Glomerular endothelial cell (primary cell): ENCODE data around the gene MYO1A. TPM values are rescaled to one million over a fixed set of nuclear protein-coding genes. Genes with fewer than 3 reads are reported as not detected.
"Not testable (repeated sequence)": the region's sequence is repeated elsewhere in the genome, so short reads cannot be mapped to it uniquely, and the experiment has no call there.

Experiments
- DNase-seq: peaks from one replicate; pipeline ENCODE4 v3.0.0-alpha.2; 2011; ENCODE audit warnings: low read depth, low spot score; ENCODE audit errors: extremely low read depth
- total RNA-seq: library from RNA; depleted of rRNA; stranded (reverse); fragments of >200 nt; gene quantifications from 2 replicates; pipeline ENCODE4 v1.2.3, GENCODE V29; 2015

The MYO1A gene
- total RNA-seq, 1 donor from 2014 or later, result not detected

DNA sequence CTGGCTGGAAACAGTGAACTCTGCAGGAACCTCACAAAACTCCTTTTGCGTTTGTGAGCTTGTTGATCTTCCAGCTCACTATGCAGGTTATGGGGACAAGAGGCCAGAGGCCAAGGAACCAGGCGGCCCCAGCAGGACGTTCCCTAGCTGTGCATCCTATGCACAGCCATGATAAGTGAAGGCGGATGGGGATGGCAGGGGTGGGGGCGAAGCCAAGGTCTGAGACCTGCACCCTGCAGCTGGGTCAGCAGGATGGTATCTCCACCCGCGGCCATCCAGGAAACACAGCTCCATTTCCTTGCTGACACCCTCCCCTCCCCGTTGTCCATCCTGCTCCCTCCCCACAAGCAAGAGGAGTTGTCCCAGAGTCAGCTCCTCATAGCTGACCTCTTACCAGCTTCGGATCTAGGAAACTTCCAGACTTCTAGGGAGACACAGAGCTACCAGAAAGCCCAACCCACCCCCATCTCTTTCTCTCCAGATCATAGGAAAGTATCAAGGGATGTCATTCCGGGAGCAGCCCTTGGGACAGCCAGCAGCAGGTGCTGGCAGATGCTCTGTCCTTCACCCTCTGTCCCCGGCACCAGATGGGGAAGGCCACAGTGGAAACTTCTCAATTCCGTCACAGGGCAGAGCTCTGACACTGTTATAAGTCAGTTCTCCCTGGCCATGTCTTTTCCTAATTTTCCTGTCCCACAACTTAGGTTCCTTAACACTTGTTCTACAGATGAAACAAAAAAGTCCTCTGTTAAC is 53.0 kb downstream of the MYO1A start:
- no peak for DNase-seq

DNA sequence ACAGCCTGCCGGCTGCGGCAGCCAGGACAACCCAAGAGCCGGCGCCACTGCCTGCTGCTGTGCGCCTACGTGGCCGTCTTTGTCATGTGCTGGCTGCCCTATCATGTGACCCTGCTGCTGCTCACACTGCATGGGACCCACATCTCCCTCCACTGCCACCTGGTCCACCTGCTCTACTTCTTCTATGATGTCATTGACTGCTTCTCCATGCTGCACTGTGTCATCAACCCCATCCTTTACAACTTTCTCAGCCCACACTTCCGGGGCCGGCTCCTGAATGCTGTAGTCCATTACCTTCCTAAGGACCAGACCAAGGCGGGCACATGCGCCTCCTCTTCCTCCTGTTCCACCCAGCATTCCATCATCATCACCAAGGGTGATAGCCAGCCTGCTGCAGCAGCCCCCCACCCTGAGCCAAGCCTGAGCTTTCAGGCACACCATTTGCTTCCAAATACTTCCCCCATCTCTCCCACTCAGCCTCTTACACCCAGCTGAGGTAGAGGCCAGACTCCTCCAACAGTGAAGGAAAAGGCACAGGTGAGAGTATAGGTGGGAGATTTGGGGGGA is 53.9 kb downstream of the MYO1A start:
- no peak for DNase-seq

DNA sequence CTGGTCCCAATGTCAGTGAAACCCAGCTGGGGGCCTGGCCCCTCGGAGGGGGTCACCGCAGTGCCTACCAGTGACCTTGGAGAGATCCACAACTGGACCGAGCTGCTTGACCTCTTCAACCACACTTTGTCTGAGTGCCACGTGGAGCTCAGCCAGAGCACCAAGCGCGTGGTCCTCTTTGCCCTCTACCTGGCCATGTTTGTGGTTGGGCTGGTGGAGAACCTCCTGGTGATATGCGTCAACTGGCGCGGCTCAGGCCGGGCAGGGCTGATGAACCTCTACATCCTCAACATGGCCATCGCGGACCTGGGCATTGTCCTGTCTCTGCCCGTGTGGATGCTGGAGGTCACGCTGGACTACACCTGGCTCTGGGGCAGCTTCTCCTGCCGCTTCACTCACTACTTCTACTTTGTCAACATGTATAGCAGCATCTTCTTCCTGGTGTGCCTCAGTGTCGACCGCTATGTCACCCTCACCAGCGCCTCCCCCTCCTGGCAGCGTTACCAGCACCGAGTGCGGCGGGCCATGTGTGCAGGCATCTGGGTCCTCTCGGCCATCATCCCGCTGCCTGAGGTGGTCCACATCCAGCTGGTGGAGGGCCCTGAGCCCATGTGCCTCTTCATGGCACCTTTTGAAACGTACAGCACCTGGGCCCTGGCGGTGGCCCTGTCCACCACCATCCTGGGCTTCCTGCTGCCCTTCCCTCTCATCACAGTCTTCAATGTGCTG is 54.6 kb downstream of the MYO1A start:
- DNase-seq, result no peak

DNA sequence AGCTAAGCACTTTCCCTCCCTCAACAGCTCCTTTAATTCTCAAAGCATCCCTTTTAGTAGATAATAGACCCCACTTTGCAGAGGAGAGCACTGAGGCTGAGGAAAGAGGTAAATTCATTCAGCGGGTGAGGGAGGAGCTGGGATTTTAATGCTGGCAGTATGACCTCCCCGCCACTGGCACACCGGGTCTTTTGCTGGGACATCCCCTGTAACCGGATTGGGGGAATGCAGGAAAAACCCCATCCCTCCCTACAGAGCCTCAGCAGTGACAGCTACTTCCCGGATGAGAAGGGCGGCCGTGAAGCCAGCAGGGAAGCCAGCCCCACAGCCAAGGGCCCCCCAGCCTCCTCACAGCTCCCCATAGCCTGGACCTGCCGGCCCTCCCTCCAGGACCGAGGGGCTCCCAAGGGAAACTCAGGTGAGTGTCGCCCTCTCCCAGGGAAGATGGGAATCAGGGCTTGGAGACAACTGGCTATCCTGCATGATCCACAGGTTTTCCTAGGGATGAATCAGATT is 55.6 kb downstream of the MYO1A start:
- no peak for DNase-seq

DNA sequence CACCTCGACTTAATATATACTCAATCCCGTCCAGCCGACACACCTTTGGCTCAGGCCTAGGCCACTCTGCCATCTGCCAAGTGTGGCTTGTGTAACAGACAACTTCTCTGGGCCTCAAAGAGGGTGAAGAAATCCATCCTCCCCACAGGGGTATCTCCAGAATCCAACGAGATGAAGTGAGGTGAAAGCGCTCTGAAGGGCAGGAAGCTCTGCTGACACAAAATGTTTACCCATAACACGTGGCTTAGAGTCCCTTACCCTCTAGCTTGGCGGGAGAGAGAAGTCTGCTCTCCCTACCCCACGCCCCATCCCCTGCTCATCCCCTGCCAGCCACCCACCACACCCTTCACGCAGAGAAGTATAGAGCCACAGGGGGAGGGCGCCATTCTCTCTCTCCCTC is 56.6 kb downstream of the MYO1A start:
- no peak for DNase-seq

DNA sequence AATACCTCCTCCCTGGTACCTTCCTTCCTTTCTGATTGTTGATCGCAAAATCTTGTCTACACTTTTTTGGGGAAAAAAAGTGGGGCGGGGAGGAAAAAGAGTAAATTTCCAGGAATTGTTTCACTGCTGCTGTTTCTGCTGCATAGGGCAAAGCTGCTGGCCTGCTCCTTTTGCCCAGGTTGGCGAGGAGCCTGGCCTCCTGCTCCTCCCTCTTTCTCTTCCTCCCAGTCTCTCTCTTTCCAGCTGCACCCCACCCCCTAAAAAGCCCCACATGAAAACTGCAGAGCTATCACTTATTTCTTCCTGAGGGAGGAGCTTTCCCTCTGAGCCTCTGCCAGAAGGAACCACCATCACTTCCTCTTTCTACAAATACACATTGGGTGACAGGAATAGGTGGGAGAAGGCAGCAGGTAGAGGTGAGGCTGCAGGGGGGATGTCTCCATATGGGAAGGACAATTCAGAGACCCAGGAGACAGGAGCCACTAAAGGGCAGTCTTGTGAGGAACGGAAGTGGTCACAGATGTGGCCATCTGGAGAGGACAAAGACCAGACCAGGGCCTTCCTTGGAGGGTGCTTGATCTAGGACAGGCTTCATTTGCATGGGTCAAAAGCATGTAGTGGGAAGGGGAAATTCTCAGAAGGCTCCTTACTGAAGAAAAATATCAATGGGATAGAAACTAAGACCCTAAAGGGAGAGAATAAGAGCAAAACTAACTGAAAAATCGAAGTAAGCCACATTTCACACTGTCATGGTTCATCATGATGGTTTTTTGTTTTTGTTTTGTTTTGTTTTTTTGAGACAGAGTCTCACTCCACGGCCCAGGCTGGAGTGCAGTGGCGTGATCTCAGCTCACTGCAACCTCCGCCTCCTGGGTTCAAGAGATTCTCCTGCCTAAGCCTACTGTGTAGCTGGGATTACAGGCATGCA is 58.3 kb downstream of the MYO1A start:
- no peak for DNase-seq

DNA sequence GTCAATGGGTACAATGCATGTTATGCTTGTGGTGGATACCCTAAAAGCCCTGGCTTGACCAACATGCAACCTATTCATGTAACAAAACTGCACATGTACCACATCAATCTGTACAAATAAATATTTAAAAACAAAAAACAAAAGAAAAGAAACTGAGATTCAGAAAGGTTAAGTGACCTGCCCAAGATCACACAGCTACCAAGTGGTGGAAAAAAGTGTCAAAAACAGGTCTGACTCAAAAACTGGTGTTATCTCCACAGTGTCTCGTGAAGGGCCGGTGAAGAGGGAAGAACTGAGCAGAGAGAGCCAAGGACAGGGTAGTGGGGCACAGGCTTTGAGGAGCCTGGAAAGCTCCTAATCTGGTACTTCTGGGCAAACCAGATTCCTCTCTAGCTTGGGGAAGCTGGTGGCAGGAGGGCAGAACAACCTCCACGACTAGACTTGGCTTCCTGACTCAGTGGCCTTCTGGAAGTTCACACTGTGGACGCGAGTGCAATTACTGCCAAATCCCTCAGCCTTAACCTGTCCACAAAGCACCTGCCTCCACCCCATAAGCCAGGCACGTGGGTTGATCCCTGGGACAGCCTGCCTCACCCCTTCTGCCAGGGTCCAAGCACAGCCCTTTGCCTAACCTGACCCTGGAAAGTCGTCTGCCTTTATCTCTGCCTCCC is 59.1 kb downstream of the MYO1A start:
- DNase-seq, result no peak

DNA sequence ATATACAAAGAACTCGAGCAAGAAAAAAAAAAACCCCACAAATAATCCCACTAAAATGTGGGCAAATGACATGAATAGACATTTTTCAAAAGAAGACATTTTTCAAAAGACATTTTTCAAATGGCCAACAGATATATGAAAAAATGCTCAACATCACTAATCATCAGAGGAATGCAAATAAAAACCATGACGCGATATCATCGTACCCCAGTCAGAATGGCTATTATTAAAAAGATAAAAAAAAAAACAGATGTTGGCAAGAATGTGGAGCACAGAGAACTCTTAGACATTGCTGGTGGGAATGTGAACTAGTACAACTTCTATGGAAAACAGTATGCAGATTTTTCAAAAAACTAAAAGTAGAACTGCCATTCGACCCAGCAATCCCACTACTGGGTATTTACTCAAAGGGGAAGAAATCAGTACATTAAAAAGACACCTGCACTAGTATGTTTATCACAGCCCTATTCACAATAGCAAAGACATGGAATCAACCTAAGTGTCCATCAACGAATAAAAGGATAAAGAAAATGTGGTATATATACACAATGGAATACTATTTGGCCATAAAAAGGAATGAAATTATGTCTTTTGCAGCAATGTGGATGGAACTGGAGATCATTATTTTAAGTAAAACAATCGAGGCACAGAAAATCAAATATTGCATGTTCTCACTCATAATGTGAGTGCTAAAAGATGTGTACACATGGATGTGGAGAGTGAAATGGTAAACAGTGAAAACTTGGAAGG is 59.9 kb downstream of the MYO1A start:
- DNase-seq, result no peak

DNA sequence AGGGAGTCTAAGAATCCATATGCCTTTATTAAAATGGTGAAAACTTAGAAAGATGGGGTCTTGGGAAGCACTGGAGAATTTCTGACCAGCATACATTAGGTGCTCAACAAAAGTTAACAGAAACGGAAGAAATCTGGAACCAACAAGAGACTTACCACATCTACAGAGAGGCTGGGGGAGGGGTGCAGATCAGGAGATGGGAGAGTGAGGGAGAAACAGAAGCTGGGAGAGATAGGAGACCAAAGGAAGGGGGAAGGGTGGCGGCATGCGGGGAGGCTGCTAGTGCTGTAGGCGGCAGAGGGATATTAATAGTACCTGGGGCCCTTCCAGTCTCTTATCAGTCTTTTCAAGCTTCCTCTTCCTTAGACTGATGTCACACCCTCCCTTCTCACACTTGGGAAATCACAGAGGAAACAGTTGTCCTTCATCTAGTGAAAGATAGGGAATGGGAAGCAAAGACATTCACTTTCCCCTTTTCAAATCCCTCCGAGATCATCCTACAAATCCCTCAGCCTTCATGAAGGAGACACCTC is 61.7 kb downstream of the MYO1A start:
- peak; percentile 16 for DNase-seq

DNA sequence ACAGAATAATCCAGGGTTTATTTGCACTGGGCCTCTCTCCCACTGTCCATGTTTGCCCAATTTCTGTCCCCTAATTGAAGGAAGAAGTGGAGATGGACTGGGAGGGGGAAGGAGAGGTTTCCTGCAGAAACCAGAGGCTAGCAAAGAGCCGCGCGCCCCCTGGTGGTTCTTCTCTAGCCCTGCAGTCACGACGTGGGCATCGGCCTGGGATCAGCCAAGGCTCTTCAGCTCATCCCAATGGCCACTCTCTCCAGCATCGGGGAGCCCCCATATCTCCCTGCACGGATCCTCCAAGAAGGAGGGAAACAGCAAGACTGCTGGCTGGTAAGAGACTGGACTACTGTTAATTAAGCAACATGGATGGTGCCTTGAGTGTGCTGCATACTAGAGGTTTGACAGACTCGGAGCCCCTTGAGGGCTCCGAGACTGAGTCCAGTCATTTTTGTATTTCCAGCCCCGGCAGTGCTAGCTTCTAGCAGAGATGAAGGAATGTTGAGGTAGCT is 62.3 kb downstream of the MYO1A start:
- DNase-seq, result peak; percentile 31

DNA sequence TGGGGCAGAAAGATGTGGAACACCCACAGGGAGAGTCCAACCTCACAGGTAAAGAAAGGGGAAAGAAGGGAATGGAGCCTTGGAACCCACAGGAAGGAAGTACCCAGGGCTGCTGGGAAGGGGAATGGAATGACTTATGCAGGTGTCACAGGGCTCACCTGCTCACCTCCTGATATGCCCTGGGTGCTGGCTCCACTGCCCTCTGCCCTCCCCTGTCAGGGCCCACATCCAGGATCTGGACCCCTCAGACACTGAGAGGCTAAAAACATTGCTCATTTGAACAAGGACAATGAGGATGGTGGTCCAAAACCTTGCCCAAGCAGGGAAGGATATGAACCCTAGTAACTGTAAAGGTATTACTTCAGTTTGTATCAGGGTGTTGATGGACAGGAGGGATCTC is 62.9 kb downstream of the MYO1A start:
- no peak for DNase-seq

DNA sequence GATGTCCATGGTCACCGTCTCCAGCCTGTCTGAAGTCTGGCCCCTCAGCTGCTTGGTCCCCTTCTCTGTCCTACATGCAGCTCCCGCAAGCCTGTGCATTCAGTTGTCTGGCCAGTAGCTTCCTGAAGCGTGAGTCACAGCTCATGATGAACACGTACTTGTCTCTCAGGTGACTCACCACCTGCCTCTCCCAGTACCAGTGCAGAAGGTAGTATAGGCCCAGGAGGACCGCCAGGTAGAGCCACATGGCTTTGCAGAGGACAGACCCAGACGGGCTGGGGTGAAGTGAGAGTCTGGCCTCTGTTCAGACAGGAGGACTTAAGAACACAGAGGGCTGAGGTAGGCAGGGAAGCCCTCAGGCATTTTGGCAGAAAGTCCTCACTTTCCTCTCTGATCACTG is 64.2 kb downstream of the MYO1A start:
- DNase-seq, result not testable (repeated sequence)

DNA sequence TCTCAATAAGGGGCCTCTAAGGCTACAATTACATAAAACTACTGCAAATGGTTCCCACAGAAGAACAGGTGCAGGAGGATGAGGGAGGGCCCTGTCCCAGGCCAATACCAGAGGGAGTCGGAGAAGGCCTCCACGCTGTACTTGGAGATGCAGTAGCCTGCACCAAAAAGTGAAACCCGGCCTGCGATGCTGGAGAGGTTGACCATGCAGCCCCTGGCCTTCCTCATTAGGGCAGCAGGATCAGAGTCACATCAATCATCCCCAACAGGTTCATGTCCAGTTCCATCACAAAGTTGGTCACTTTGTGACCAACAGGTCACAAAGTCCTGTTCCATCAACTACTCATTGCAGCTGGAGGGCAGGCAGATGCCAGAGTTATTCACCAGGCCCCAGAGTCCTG is 66.5 kb downstream of the MYO1A start:
- DNase-seq, result no peak

DNA sequence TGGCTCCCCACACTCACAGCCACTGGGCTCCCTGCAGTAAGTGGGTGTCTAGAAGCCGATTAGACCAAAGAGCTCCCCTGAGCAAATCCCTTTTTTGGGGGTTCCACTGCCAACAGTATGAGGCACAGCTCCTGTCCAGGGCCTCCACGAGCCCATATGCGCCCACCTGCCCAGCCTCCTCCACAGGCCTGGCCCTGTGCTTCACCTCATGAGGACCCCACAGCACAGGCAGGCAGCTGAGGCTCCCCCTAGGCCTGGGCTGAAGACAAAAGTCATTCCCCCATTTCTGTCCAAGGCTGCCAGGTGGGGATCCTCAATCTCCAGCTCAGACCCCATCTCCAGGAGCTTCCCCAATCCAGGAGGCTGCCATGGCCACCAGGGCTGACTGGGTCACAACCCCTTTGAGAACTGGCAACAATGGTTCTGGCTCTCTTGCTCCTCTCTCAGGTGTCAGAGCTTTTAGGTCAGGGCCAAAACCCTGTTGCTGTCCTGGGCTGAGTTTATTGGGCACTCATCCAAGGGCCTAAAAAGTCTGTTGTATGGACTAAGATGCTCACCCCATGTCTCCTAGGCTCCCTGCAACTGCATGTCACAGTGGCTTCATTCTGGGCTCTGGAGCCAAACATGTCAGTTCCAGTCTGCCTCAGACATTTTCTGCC is 67.2 kb downstream of the MYO1A start:
- not testable (repeated sequence) for DNase-seq

DNA sequence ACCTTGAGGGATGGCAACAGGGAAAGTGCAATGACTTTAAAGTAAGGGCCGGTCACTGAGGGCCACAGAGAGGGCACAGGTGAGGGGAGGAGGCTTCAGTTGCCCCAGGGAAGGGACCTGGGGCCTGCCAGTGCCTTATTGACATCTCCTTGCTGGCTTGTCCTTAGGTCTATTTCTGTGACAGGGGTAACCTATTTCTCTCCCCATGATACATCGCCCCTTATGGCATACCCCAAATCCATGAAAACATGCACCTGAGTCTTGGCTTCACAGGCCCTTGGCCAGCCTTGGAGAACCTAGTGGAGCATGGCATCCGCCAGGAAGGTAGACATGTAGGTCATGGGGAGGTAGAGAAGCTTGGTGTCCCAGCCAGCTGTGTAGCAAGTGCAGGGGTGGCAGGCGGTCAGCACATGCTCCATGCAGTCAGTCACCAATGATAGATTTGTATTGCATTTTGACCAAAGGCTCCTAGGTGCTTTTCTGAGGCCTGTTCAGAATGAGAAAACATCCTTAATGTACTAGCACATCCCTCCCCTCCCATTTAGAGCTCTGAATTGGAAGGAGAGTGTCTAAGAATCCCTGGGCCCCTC is 68.9 kb downstream of the MYO1A start:
- no peak for DNase-seq

DNA sequence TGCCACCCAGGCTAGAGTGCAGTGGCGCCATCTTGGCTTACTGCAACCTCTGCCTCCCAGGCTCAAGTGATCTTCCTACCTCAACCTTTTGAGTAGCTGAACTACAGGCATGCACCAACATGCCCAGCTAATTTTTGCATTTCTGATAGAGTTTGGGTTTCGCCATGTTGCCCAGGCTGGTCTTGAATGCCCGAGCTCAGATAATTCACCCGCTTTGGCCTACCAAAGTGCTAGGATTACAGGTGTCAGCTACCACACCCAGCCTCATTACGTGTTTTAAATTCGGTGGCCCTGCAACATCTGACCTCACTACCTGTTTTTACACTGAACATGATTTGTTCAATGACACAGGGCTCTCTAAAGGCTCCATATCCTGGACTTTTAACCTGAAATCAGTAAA is 69.7 kb downstream of the MYO1A start:
- DNase-seq, result no peak

DNA sequence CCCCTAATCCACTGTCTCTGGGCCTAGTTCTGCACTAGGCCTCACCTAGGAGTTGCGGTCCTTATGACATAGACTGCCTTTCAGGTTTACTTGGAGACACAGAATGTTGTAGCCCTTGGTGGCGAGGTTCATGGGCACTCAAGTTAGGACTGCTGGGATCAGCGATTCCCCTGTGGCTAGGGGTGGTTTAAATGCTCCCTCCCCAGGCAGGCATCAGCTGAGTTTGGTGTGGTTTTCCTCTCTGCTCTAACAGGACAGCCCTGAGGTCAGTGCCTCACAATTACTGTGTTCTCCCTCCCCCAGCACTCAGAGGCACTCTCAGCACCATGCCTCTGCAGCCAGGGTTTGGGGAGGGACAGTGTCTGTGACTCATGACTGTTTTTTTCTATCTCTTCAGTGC is 70.3 kb downstream of the MYO1A start:
- no peak for DNase-seq
